GM19025 (cell line): ENCODE data around the gene RASA3.

Experiments
- ATAC-seq: cut with Tn5 transposase; IDR thresholded peaks from one replicate; pipeline ENCODE4 v1.9.1; 2021; ENCODE audit warnings: mild to moderate bottlenecking, low read depth, moderate library complexity; ENCODE audit not compliant: unreplicated experiment

Gene RASA3

GRCh38 chr13:113945857-113946408 lies 186.5 kb downstream of the RASA3 start:
- no peak for ATAC-seq

- ATAC-seq, result no peak
Measured at GRCh38 chr13:113943821-113944565, 188.4 kb downstream of the RASA3 start.

GRCh38 chr13:113942591-113943103 lies 189.8 kb downstream of the RASA3 start:
- no peak for ATAC-seq

GRCh38 chr13:113941571-113942191 lies 190.7 kb downstream of the RASA3 start:
- no peak for ATAC-seq

- ATAC-seq, result no peak
Measured at GRCh38 chr13:113939944-113940297, 192.5 kb downstream of the RASA3 start.

GRCh38 chr13:113939129-113939943 lies 193.1 kb downstream of the RASA3 start:
- ATAC-seq, result no peak

GRCh38 chr13:113938716-113939115 lies 193.7 kb downstream of the RASA3 start:
- ATAC-seq, result no peak

GRCh38 chr13:113938246-113938645 lies 194.2 kb downstream of the RASA3 start:
- no peak for ATAC-seq

- ATAC-seq, result no peak
Measured at GRCh38 chr13:113937527-113938180, 194.8 kb downstream of the RASA3 start.

- no peak for ATAC-seq
Measured at GRCh38 chr13:113937073-113937472, 195.3 kb downstream of the RASA3 start.

GRCh38 chr13:113936166-113936965 lies 196.1 kb downstream of the RASA3 start:
- ATAC-seq, result no peak

- ATAC-seq, result no peak
Measured at GRCh38 chr13:113935001-113935844, 197.2 kb downstream of the RASA3 start.

- no peak for ATAC-seq
Measured at GRCh38 chr13:113934576-113934975, 197.8 kb downstream of the RASA3 start.

- no peak for ATAC-seq
Measured at GRCh38 chr13:113933901-113934300, 198.5 kb downstream of the RASA3 start.

- ATAC-seq, result no peak
Measured at GRCh38 chr13:113931841-113932459, 200.5 kb downstream of the RASA3 start.

- peak; percentile 44 for ATAC-seq
Measured at GRCh38 chr13:113930671-113931637, 201.5 kb downstream of the RASA3 start.
